Cortex of kidney (tissue), 1 donor: ENCODE measurements around the gene DNM3.
"Not testable (repeated sequence)": the region's sequence is repeated elsewhere in the genome, so short reads cannot be mapped to it uniquely, and the experiment has no call there.

Source experiments
- DNase-seq: peaks from one replicate; lab custom pipeline; 2025; lab: John Stamatoyannopoulos, UW

The DNM3 gene

DNA sequence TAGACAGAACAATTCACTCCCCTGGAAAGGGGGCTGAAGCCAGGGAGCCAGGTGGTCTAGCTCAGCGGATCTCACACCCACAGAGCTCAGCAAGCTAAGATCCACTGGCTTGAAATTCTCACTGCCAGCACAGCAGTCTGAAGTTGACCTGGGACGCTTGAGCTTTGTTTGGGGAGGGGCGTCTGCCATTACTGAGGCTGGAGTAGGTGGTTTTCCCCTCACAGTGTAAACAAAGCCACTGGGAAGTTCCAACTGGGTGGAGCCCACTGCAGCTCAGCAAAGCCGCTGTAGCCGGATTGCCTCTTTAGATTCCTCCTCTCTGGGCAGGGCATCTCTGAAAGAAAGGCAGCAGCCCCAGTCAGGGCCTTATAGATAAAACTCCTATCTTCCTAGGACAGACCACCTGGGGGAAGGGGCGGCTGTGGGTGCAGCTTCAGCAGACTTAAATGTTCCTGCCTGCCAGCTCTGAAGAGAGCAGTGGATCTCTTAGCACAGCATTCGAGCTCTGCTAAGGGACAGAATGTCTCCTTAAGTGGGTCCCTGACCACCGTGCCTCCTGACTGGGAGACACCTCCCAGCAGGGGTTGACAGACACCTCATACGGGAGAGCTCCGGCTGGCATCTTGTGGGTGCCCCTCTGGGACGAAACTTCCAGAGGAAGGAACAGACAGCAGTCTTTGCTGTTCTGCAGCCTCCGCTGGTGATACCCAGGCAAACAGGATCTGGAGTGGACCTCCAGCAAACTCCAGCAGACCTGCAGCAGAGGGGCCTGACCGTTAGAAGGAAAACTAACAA lies 183.8 kb downstream of the DNM3 start:
- not testable (repeated sequence) for DNase-seq

DNA sequence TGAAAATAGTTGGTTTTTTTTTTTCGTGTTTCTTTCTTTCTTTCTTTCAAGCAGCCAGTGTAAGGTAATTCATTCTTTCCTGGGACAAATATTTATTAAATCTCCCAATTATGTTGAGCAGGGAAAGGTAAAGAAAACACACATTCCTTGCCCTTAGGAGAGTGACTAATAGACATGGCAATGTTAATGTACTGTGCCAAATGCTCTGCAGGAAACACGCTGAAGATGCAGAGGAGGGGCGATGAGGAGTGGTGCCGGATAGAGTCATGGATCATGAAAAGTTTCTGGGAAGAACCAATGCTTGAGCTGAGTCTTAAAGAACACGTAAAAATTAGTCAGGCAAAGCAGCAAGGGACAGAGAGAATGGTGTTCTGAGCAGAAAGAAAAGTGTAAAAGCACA lies 199.2 kb downstream of the DNM3 start:
- no peak for DNase-seq

DNA sequence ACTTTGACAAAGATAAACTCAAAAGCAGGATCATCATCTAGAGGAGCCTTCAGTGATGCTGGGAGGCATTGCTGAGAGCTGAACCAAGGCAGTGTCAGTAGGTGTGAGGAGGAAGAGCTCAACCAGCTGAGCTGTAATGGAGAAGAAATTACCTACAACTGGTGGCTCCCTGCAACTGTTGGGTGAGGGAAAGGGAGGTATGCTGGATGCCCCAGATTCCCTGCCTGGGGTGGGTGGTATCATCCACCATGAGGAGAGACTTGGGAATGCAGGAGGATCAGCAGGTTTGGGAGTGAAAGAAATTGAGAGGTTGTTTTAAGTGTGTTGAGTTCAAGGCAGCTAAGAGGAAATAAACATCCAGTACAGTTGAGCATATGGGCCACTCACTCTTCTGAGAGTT lies 199.8 kb downstream of the DNM3 start:
- DNase-seq = no peak

DNA sequence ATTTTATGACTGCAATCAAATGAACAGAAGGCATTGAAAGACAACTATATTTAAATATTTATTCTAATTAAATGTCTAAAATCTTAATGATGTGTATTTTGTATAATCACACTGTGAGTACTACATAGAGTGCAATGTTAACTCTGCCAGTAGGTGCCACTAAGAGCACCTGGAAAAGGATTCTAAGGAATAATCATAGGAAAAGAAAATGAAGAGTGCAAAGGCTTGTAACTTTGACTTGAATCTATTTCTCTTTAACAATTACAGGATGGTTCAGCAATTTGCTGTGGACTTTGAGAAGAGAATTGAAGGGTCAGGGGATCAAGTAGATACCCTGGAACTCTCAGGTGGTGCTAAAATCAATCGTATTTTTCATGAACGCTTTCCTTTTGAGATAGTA lies 200.4 kb downstream of the DNM3 start:
- DNase-seq = no peak

DNA sequence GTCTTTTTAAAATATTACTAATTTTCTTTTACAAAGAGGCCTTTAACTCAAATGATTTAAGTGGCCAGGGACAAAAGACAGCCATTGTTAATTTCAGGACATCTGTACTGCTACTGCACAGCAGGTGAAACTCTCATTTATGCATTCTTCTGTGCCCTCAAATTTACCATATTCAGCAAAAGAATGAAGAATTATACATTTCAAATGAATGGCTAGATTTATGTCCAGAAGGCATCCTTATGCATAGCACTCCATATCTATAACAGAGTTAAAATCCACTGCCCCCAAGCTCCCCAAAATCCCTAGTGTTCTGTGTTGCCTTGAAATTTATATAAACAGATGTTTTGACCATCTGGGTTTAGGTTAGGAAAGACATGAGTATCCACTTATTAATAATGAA lies 202.6 kb downstream of the DNM3 start:
- no peak for DNase-seq

DNA sequence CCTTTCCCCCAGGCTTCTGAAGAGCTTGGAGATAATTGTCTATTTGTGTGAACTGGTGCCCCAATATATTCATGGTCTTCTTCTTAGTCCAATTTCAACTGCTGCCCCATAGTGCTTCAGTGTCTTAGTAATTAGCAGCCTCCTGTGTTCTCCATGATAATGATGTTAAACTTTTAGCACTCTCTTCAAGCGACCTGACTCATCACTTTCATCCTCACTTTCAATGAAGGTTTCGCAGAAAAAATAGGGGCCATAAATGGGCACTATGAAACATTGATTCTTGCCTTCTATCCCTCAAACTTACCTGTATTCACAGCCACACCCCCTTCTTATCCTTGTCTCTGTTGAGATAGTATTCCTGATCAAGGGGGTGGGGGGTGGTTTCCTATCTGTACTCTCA lies 210.6 kb downstream of the DNM3 start:
- DNase-seq = no peak

DNA sequence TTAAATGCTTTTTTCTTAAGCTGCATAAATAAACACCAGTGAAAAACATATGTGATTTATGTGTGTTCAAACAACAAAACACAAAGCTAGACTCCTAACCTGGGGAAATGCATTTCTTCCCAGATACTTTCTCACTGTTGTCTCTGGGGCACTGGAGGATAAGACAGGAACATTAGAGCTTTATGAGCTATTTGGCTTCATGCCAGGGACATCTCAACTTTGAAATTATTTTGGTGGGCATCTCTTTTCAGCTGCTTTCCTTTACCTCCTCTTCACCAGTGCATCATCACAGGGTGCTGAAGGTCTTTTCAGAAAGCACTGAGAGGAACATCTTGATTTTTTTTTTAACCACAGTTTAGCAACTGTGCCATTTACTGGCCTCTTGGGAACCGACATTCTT lies 212.9 kb downstream of the DNM3 start:
- no peak for DNase-seq

DNA sequence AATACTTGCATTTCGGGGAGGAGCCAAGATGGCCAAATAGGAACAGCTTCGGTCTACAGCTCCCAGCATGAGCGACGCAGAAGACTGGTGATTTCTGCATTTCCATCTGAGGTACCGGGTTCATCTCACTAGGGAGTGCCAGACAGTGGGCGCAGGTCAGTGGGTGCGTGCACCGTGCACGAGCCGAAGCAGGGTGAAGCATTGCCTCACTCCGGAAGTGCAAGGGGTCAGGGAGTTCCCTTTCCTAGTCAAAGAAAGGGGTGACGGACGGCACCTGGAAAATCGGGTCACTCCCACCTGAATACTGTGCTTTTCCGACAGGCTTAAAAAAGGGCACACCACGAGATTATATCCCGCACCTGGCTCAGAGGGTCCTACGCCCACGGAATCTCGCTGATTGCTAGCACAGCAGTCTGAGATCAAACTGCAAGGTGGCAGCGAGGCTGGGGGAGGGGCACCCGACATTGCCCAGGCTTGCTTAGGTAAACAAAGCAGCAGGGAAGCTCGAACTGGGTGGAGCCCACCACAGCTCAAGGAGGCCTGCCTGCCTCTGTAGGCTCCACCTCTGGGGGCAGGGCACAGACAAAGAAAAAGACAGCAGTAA lies 214.6 kb downstream of the DNM3 start:
- not testable (repeated sequence) for DNase-seq

DNA sequence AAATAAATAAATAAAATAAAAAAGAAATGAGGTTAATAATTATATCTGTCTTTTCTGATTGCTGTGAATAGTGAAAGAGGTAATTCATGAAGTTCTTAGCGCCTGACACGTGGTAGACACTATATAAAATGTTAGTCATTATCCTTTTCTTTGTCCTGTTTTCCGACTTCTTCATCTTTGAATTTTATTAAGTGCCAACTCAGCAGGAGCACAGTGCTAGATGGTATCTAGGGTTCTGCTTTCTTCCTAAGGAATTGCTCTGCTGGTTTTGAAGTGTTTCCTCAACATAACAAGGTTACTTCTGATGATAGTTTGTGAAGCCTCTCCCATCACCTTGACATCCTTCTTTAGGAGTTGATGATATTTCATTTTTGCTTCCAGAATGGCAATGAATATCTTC lies 227.0 kb downstream of the DNM3 start:
- no peak for DNase-seq

DNA sequence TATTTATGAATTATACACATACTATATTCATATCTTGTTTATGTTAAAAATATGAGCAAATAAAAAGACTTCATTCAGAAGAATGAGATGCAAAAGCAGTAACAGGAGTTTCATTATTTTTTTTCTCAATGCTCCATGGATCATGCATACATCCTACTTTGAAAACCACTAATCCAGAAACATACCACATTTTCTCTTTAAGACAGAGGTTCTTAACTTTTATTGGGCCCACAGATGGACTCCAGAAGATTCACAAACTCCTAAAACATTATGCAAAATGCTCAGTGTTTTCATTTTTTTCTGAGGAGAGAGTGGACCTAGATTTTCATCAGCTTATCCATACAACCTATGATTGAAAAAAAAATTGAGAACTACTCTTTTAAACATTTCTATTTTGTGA lies 227.8 kb downstream of the DNM3 start:
- DNase-seq = no peak

DNA sequence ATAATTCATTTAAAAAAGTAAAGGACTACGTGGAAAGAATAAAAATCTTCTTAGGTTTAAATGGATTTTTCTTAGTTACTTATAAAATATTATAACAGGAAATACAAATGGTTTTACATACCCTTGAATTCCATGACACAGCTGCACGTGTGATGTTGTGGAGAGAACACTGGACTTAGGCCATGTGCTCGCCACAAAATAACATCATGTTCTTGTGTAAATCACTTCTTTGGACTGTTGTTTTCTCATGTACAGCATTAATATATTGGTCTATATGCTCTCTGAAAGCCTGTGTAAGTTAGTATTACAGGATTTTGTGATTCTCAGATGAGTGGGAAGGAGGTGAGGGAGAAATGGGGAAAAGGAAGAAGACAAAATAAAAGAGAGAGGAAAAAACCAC lies 228.2 kb downstream of the DNM3 start:
- DNase-seq = no peak

DNA sequence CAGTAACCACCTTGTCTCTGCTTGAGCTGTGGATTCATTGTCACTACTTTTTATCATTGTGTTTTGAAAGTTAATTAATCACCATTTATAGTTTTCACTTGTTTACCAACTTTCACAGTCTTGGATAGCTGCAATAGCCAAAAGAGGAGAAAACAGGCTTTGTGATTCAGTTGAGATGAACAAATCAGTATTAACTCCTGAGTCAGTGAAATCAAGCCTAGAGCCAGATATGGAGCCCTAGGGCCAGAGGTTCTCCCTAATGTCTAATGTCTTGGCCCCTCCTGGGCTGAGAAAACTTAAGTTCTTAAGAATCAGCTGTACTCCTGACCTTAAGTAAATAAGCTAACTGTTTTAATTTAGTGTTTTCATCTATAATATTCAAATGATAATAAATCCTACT lies 228.8 kb downstream of the DNM3 start:
- no peak for DNase-seq

DNA sequence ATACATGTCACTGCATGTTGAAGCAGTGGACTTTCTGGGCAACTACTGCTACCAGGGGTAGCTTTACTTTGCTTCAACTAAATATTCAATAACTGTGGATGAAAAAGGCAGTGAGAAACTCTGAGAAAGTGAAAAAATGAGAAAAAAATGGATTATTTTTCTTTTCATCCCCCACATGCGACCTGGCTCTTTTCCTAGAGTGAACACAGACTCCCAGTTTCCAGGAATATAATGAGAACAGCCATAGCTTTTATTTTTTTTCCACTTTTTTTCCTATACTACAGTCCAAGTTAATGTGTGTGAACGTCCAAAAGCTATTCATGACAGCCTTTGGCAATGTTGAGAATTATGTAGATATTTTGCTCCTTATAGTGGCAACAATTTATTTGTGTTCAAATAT lies 230.4 kb downstream of the DNM3 start:
- DNase-seq = no peak

DNA sequence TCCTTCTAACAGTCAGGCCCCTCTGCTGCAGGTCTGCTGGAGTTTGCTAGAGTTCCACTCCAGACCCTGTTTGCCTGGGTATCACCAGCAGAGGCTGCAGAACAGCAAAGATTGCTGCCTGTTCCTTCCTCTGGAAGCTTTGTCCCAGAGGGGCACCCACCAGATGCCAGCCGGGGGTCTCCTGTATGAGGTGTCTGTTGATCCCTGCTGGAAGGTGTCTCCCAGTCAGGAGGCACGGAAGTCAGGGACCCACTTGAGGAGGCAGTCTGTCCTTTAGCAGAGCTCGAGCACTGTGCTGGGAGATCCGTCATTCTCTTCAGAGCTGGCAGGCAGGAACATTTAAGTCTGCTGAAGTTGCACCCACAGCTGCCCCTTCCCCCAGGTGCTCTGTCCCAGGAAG lies 238.6 kb downstream of the DNM3 start:
- not testable (repeated sequence) for DNase-seq

DNA sequence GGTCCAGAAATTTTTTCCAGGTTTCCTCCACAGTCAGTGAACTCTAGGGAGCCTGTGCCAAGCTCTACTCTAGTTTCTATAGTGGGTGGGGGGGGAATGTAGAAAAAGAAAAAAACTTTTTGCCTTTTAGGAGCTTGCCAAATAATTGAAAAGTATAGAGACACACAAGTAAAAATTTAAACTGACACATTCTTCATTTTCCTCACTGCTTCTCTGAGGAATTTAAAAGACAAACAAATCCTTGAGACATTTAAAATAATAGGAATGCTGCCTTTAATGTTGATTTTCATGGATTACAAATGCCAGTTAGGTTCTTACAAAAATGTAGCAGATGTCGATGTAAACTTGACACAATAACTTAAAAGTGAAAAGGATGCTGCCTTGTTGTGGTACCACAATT lies 241.9 kb downstream of the DNM3 start:
- DNase-seq = no peak

DNA sequence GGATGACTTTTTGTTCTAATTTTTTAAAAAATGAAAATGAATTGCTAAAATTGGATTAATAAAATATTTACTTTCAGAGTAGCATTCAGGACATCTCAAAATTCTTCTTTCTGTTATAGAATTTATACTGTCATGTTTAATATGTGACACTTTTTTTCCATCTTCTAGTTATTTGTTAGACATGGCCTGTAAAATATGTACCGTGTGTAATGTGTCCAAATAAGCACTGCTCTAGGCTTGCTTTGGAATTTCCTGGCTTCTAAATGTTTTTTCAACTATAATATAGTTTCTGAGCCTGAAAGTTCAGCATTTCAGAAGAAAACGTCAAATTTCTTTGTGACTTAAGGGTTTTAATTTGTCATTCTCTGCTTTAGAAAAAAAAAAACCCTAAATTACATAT lies 243.6 kb downstream of the DNM3 start:
- DNase-seq = no peak

DNA sequence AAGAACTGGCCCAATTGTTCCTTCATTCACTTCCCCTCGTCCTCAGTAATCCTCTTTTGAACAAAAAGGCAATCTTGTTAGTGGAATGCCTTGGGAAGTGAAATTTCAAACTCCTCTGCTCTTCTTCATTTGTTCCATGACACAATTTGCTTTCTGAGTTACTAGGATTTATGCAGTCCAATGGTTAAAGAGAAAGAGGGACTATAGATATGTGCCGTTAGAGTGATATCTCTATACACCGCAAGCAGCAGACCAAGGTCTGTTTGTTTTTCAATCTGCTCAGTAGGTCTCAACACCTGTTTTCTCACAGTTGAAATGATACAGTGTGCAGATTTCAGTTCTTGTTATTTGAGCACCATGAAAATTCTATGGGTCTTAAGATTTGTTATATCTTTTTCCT lies 244.0 kb downstream of the DNM3 start:
- DNase-seq = no peak

DNA sequence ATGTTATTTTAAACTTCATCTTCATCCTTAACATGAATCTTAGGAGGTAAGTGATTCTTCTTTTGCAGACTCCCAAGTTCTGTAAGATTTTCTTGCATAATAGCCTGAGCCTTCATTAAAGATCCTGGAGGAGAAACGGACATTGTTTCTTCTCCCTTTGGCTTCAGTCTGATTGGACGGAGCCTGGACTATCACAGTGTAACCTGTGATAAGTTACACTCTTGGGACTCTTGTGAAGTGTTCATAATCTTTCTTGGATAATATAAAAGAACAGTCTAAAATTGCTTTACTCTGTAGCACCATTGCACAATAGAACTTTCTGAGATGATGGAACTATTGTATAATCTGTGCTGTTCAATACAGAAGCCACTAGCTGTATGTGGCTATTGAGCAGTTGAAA lies 244.8 kb downstream of the DNM3 start:
- DNase-seq = no peak

DNA sequence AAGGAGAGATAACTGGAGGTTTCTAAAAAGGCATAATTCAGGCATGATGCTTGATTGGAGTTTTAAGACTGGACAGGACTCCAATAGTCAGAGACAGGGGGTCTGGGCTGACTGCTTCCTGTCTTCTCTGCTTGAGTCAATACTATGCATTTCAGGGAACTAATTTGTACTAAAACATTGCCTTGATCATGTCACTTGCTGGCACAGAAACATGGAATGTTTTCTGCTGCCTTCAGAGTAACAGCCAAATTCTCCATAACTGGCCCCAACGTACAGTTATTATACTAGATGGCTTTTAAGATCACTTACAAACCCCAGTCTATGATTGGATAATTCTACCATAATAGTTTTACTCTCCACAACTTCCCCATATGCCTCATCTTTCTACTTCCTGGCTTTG lies 247.0 kb downstream of the DNM3 start:
- DNase-seq = no peak

DNA sequence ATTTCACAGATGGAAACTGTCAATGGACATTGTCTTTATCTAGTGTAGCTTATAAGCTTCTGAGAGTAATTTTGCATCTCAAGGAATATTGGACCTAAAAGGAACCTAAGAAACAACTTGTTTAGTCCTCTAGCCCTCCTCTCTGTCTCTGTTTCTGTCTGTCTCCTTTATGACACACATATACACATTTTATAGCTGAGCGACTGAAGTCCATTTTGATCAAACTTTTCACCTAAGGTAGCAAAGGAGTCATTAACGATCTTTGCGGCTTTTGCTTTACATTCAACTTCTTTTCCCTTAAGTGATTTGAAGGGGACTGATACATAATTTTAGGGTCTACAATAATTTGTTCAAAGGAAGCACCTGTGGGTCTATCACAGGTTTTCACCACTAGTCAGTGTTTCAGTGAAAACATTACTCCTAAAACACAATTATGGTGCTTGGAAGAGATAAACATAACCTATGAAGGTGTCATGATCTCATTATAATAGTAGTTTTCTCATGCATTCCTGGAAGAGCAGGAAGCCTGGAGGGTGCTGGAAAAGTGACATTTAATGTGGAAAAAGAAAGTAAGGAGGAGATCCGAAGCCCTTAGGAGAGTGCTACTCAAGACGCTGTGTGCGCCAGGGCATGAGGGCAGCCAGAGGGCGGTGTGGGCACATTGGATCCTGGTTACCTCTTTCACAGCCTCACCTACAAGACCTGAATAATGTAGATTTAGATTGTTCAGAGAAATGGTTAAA lies 248.6 kb downstream of the DNM3 start:
- no peak for DNase-seq

DNA sequence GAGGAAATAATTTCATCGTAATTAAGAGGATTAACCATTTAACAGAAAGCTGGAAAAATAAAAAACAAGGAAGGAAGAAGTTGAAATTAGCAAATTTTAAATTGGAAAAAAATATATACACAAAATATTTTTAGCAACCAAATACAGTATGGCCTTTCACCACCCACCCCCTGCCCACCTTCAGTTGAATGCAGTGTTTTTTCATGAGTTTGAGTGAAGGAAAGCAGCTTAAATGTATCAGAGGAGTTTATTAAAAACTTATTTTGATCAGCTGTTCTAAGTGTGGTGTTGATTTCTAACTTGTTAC lies 249.2 kb downstream of the DNM3 start:
- no peak for DNase-seq

DNA sequence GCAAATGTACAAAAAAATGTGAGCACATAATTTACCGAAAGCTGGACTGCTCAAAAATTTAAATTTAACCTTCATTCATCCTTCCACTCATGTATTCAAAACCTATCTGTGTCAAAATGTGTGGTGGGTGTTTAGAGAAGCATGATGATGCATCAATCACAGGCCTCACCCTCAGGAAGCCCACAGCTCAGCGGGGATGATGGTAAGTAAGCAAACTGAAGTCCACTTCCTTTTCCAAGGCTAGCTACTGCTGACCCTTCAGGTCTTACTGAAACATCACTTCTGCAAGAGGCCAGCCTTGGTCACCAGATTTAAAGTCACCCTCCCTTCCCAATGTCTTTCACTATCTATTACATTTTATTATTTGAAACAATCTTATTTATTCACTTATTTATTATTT lies 254.5 kb downstream of the DNM3 start:
- no peak for DNase-seq

DNA sequence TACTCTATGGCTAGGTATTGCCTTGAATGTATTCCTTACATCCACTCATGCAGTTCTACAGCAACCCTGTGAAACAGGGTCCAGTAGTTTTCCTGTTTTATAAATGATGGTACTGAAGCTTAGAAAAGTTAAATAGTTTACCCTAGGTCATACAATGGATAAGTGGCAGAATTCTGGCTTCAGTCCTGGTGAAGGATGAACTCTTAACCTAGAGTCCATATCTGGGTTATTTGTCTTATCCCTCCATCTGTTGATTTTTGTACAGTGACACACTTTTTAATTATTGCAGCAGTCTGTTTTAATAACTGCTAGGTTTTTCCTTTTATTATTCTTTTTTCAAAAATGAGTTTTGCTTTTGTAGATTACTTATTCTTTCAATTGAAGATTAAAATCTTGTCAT lies 263.9 kb downstream of the DNM3 start:
- no peak for DNase-seq
